Stimulated activated CD8-positive, alpha-beta memory T cell treated with anti-CD3 and anti-CD28 coated beads, Interleukin-4, amount 100 ng/mL, for 1 hour (primary cell): ENCODE data around the gene TIMP1.

ENCODE experiments used
- DNase-seq, 2 donors: peaks; one replicate each; pipeline ENCODE4 v3.0.0-alpha.2; 2020; ENCODE audit warnings: low read depth in 2 of 2, low spot score in 1 of 2

TIMP1 gene

GRCh38 chrX:47573341-47574075, 8.7 kb upstream of the TIMP1 start:
- no peak for DNase-seq

GRCh38 chrX:47574076-47574546, 8.1 kb upstream of the TIMP1 start:
- DNase-seq = no peak

- no peak for DNase-seq
These were observed 7.5 kb upstream of the TIMP1 start for GRCh38 chrX:47574547-47575301.

DNA sequence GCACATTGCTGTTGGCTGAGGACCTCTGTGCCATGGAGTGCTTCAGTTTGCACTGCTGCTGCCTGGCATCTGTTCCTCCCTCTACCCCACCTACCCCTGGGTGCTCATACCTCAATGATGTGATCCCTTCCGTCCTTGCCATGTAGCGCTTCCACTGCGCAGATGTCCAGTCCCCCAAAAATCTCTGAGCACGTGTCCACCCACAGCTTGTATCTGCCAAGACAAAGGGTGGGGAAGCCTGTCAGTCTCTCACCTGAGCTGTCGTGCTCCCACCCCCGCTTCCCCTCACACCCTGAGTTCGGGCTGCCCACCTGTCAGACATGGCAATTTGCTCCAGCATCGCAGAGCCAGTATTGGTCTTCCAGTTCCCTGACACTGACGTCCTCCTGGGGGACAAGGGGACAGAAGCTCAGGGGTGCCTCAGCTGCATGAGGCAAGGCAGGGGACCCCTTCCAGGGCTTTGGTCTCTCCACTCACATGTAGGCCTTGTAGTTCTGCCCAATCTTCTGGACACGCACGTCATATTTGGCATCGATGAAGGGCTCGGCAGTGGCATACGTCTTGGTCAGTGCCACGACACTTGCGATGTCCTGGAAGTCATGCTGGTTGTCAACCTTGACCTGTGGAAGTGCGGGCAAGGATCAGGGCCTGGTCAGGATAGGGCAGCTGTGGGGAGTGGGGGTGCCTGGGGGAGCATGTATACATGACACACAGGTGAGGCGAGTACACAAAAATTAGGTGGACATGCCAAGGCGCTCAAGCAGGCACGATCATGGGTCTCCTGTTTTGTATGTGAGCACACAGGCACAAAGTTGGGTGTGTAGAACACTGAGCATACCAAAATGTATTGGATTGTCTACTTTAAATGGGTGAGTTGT, 6.0 kb upstream of the TIMP1 start:
- no peak for DNase-seq

- no peak for DNase-seq
These were observed 4.8 kb upstream of the TIMP1 start for GRCh38 chrX:47577424-47577823.

- DNase-seq = no peak
These were observed 4.3 kb upstream of the TIMP1 start for GRCh38 chrX:47577901-47578300.

DNA sequence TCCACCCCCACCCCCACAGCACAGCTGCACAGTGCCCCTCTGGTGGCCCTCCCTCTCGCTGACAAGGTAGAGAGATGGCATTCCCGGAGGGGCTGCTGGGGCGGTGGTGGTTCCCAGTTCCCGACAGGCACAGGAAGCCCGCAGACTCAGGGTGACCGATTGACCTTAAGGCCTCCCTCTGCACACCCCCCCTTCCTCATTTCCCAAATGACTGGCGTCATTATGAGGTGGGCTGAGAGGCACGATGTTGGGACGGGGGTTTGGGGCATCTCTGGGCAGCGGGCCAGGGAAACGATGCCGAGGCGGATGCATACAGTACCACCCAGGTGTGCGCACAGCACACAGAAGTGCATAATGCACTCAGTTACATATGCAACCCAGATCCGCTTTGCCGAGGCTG, 3.5 kb upstream of the TIMP1 start:
- DNase-seq = no peak

DNA sequence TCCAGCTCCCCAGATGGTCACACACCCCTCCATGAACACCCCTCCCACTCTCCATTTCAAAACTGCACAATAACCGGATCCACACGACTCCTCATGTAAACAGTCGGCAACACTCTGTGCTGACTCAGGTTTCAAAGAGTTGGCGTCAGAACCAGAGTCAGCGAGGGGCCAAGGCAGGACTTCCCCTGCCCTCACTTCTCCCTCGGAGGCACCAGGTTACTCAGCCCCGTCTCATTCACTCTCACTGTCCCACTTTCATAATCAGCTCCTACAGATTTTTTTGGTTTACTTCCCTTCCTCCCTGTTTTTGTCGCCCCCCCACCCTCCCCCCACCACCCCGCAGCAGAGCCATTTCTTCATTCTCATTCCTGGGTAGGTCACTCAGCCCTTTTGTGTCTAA, 2.7 kb upstream of the TIMP1 start:
- no peak for DNase-seq

- DNase-seq = no peak
These were observed 1.1 kb downstream of the TIMP1 start for GRCh38 chrX:47583240-47583861.

GRCh38 chrX:47584714-47585113, 2.5 kb downstream of the TIMP1 start:
- DNase-seq = no peak

GRCh38 chrX:47585273-47585672, 3.0 kb downstream of the TIMP1 start:
- DNase-seq = no peak

DNA sequence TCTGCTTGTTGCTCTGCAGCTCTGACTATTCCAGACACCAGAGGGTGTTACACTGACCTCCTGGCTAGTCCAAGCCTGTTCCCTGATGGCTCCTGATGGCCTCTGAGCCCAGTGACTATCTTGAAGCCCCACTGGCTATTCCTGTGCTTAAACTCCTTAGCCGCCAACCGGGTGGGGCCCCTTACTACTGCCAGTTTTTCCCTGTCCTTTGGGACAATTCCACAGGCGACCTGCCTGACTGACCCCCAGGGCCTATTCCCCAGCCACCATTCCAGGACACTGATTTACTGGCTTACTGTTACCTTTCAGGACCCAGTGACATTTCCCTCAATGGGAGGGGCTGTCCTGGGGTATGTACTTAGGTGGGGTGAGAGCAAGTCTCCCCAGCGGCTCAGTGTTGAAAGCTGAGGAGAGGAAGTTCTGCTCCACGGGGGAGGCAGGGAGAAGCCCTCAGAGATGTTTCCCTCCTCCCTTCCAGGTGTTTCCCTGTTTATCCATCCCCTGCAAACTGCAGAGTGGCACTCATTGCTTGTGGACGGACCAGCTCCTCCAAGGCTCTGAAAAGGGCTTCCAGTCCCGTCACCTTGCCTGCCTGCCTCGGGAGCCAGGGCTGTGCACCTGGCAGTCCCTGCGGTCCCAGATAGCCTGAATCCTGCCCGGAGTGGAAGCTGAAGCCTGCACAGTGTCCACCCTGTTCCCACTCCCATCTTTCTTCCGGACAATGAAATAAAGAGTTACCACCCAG, 4.0 kb downstream of the TIMP1 start:
- no peak for DNase-seq

- no peak for DNase-seq
These were observed 5.1 kb downstream of the TIMP1 start for GRCh38 chrX:47587091-47587891.

GRCh38 chrX:47587906-47588735, 5.9 kb downstream of the TIMP1 start:
- no peak for DNase-seq

- no peak for DNase-seq
These were observed 8.7 kb downstream of the TIMP1 start for GRCh38 chrX:47590984-47591383.

DNA sequence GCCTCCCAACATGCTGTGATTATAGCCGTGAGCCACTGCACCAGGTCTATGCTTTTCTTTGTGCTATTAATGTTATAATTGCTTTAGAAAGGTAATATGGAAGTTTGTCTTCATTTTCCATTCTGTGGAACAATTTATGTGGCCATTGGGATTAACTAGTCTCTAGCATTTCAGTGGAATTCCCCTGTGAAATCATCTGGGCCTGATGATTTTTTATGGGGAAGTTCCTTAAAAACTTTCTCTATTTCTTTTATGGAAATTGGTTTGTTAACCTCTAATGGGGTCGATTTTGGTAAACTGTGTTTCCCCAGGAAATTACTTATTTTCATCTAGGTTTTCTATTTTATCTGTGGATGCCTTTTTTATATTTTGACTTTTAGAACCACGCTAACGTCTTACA, 11.3 kb downstream of the TIMP1 start:
- no peak for DNase-seq

GRCh38 chrX:47595716-47596251, 13.5 kb downstream of the TIMP1 start:
- DNase-seq = no peak

GRCh38 chrX:47596256-47596655, 14.0 kb downstream of the TIMP1 start:
- no peak for DNase-seq

DNA sequence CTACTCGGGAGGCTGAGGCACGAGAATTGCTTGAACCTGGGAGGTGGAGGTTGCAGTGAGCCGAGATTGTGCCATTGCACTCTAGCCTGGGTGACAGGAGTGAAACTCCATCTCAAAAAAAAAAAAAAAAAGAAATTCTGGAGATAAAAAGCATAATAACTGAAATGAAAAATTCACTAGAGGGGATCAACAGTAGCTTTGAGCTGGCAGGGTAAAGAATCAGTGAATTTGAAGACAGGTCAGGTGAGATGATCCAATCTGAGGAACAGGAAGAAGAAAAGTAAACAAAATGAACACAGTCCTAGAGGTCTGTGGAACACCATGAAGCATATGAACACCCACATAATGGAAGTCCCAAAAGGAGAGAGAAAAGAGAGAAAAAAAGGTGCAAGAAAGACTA, 15.0 kb downstream of the TIMP1 start:
- DNase-seq = no peak
